GM12891 (cell line): Measurements from ENCODE around the gene SUSD5.

Experiments used
- POLR2A ChIP-seq: IDR thresholded peaks from 2 replicates; pipeline ENCODE4 v1.6.1; 2011; ENCODE audit warnings: low read depth, low read length, control low read depth
- POU2F2 ChIP-seq: IDR thresholded peaks from 2 replicates; pipeline ENCODE4 v1.6.1; 2011; ENCODE audit warnings: low read depth, mild to moderate bottlenecking, control low read depth, low read length, moderate library complexity
- TAF1 ChIP-seq: IDR thresholded peaks from 2 replicates; pipeline ENCODE4 v1.6.1; 2011; ENCODE audit warnings: low read depth, low read length, control low read depth

DNA sequence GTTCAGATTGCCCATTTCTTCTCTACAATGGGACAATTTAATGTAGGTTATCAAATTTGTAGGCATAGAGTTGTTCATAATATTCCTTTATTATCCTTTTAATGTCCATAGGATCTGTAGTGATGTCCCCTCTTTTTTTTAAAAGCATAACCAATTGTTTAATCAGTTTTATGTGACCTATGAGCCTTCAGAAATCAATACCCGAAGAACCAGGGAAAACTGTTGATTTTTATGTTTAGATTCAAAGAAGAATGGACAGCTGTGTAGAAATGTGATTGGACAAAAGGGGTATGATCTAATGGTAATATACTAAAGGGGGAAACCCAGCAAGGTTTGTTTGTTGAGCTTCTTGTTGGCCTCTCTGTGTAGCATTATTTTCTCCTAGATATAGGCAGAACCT, 39.5 kb downstream of the SUSD5 start:
- TF ChIP-seq POLR2A (no peak), POU2F2 (no peak), TAF1 (no peak)
